Activated gamma-delta T cell treated with Interleukin-2 at 50 U/mL for 16 hours (primary cell): ENCODE measurements around the gene VSTM2B.
"Not testable (repeated sequence)": the region's sequence is repeated elsewhere in the genome, so short reads cannot be mapped to it uniquely, and the experiment has no call there.

Experiments used
- DNase-seq: peaks from one replicate; pipeline ENCODE4 v3.0.0-alpha.2; 2020

Gene VSTM2B

DNA sequence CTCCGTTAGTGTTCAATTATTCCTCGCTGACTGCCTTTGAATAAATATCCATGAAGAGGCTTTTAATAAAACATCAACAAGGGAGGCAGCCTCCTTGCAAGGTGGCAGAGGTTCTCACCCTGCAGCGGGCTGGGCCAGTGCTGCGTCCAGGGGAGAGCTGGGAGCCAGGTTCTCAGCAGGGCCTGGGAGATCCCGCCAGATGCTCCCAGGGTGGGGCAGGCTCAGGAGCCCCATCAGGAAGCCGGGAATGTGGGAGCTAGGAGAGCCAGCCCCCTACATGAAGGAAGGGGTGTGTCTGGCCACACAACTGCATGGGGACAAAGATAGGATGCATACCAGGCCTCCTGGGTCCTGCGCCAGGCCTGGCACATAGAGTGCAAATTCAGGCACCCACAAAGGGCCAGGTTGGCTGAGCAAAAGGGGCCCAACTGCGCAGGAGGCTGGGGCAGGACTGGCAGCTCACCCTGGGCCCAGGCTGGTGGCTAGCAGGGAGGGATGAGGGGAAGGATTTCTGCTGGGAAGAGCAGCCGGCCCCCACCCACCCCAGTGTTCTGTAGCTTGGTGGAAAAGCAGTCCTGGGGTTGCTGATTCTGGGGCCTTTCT lies 22.8 kb downstream of the VSTM2B start:
- no peak for DNase-seq

- DNase-seq, result no peak
These were observed 23.6 kb downstream of the VSTM2B start for GRCh38 chr19:29549105-29550070.

DNA sequence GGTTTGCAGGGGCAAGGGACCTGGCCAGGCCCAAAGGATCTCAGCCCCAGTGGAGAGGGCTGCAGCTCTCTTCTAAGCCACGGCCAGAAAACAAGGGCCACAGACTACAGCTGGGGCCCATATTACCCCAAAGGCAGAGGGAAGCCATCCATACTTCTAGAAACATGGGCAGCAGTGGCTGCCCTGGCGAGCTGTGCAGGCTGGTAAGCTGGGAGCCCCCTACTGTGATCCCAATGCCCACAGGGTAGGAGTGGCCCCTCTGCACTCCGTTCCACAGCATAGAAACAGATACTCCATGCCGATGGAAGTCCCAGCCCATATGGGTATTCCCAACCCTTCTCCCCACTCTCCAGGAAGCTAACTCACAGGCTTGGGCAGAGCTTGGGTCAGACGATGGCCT lies 25.1 kb downstream of the VSTM2B start:
- DNase-seq, result no peak

DNA sequence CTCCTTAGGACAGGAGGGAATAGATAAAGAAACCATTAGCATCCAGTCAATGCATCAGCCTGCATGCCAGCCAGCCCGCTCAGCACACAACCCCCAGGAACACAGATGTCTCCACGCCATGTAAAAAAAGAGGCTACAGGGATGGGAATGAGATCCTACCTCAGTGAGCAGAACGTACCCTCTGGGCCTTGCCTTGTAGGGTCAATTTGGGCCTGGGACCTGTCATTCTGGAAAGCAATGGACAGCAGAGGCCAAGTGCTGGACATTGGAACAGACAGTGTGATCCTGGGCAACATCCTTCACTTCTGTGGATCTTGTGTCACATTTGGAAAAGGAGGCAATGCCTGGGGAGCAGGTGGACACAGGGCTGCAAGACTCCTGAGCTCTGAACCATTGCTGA lies 26.0 kb downstream of the VSTM2B start:
- DNase-seq, result no peak

- DNase-seq, result no peak
These were observed 26.9 kb downstream of the VSTM2B start for GRCh38 chr19:29552454-29553280.

DNA sequence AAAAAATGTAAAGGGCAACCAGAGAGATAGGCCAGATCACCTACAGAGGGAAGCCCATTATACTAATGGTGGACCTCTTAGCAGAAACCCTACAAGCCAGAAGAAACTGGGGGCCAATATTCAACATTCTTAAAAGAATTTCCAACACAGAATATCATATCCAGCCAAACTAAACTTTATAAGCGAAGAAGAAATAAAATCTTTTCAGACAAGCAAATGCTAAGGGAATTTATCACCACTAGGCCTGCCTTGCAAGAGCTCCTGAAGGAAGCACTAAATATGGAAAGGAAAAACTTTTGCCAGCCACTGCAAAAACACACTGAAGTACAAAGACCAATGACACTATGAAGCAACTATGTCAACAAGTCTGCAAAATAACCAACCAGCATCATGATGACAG lies 28.4 kb downstream of the VSTM2B start:
- DNase-seq, result no peak

GRCh38 chr19:29559110-29559509 lies 33.3 kb downstream of the VSTM2B start:
- DNase-seq, result not testable (repeated sequence)

GRCh38 chr19:29559743-29560142 lies 33.9 kb downstream of the VSTM2B start:
- DNase-seq, result no peak

DNA sequence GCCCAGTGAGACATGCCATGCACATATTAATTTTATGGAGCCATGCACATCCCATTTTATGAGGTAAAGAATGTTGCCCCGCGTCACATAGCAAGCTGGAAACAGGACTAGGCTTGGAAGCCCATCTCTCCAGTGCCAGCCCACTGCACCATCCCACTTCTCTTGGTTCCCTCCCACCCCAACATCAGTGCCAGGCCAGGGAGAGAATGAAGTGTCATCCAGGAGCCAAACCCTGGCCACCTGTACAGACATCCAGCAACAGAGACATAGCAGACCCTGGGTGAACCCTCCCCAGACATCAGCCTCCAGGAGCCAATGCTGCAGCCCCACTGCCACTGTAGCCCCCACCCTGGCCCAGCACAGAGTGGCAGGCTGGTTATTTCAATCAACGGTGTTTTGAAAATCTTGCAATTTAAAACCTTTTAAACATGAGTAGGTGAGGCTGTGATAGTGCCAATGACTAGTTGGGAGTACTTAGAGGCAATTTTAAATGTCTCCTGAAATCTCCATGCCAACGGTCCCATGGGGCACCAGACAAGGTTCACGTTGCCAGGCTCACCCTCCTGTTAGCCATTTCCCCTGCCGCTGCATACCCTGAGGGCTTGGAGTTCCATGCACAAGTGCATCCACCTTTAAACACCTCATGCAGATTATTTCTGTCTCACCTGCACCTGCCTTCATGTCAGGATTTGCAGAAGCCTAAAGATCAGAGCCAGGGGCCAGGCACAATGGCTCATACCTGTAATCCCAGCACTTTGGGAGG lies 34.7 kb downstream of the VSTM2B start:
- no peak for DNase-seq

DNA sequence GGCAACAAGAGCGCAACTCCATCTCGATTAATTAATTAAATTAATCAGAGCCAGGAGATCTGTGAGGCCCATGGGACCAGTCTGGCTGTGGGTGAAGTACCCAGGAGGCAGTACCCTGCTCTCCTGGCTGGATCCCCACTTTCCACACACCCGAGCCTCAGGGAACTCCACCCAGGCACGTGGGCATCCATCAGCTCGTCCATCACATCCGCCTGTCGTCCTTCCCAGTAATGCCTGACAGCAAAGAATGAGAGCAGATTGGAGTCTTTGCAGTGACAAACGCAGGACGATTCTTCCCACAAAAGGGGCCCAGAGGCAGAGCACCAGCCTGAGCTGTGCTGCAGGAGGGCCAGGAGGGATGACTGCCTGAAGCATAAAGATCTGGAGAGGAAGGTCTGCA lies 35.8 kb downstream of the VSTM2B start:
- no peak for DNase-seq

DNA sequence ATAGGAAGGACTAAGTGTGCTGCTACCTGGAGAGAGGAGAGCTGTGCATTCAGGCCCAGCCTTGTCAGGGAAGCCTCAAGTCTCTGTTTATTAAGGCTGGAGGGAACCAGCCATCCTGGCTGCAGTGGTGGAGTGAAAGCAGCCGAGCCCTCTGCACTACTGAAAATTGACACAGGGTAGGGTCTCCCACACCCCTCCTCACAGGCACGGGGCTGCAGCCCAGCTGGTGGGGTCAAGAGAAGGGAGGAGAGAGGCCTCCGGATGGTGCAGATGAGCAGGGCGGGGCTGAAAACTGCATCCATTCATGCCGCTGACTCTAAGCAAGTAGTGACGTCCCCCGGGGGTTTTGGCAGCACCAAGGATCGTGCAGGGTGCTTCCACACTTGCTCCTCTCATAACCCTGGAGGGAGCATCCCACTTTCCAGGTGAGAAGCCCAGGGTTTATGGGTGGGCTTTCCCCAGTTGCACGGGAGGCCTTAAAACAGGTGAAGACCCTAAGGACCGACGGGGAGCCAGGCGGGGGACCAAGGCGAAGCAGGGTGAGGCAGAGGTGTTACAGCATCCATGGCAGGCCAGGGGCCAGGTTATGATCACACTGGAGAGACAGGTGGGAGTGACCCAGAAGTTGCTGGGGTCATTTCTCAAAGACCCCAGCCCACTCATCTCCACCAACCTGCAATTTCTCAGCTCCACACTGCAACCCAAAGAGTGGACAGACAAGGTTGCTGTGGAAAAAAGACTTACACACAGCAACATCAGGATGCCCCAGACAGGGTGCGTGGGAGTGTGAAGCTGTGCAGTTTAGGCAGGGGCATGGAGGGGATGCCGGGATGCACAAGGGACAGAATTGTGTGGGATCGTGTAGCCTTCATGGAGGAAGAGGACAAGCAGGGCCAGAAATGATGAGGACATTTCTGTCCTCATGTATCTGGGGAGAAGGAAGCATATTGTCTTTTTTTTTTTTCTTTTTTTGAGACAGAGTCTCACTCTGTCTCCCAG lies 36.8 kb downstream of the VSTM2B start:
- DNase-seq, result no peak

GRCh38 chr19:29563486-29564101 lies 37.8 kb downstream of the VSTM2B start:
- no peak for DNase-seq

DNA sequence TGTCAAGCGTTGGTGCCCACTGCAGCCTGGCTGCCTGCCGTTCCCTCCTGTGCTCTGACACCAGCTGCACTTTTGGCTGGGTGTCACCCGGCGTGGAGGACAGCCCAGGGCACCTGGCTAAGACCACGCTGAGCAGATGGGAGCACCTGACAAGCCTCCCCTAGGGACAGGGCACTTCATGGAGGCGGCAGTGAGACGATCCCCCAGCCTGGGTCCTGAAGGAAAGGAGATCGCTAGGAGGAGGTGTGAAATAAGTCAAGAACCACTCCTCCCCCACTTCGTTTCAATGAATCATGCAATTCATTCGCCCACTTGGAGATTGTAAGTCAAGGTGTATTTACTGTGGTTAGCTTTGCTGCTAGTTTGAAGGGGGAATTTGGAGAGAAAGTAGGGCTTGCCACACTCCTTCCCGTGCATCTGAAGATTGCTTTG lies 38.8 kb downstream of the VSTM2B start:
- DNase-seq, result no peak

DNA sequence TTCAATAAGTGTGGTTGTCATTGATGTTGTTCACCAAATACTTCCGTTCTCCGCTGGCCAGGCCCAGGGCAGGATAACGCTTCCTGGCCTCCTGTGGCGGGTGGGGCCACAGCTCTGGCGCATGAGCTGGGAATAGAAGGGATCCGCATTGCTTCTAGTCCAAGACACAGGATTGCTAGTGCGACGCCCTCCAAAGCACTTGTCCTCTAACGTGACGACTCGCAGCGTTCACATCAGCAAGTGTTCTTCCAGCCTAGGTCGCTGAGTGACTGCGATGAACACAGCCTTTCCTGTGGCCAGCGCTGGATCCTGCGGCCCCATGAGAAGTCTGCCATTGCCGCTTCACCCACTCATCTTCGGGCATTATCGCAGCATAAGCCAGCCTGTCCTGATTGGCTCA lies 39.4 kb downstream of the VSTM2B start:
- DNase-seq, result no peak

GRCh38 chr19:29566496-29567054 lies 40.8 kb downstream of the VSTM2B start:
- no peak for DNase-seq

DNA sequence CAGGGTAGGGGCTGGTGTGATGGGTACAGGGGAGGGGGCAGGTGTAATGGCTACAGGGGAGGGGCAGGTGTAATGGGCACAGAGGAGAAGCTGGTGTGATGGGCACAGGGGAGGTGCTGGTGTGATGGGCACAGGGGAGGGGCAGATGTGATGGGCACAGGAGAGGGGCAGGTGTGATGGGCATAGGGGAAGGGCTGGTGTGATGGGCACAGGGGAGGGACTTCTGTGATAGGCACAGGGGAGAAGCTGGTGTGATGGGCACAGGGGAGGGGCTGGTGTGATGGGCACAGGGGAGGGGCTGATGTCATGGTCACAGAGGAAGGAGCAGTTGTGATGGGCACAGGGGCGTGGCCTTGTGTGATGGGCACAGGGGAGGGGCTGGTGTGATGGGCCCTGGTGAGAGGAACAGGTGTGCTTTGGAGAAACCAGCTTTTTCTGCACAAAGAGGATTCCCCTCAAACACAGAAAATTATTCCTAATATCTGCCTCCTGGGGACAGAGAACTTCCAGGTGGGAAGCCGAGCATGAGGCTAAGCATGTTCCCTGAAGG lies 41.6 kb downstream of the VSTM2B start:
- no peak for DNase-seq

GRCh38 chr19:29568036-29569025 lies 42.5 kb downstream of the VSTM2B start:
- DNase-seq, result no peak

DNA sequence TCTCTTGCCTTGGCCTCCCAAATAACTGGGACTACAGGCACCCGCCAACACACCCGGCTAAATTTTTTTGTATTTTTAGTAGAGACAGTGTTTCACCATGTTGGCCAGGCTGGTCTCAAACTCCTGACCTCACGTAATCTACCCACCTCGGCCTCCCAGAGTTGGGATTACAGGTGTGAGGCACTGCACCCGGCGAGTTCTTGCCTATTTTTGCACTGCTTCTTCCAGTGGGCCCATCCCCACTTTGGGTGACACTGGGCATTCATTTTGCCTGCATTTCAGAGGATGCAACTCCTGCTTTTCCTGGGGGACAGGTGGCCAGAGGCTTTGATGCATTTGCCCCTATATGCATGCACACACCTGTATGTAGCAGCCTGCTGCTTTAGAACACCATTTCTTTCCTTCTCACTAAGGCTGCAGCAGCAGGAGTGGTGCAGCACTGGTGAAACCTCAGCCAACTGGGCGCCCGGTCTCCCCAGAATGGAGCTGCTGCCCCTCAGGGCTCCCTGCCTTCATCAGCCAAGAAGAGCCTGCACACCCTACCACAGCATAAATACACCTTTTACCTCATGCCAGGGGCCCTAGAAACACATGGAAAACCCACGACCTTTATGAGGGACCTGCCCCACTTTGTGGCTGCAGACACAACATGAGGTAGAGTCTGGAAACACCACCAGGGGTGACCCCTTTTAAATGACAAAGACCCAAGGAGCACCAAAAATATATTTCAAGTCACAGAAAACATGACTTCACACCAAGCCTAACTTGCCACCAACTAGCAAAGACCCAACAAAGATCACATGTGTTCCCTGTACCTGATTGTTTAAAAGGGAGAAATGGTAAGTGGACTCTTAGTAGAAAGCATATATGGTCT lies 43.5 kb downstream of the VSTM2B start:
- no peak for DNase-seq
